HG03460 (cell line): Measurements from ENCODE around the gene ISL1.

ENCODE experiments used
- ATAC-seq: cut with Tn5 transposase; IDR thresholded peaks from one replicate; pipeline ENCODE4 v1.9.1; 2021; ENCODE audit not compliant: unreplicated experiment

The ISL1 gene

GRCh38 chr5:51439232-51439631 is 56.0 kb downstream of the ISL1 start:
- no peak for ATAC-seq
